ENCODE results near the gene TBC1D22A.

The TBC1D22A gene

GRCh38 chr22:47090591-47091245 is 328.3 kb downstream of the TBC1D22A start:
- Mint-ChIP-seq H3K9me3 (peaks cover 14% of the 10 kb centered on the region), H3K36me3 (ENCODE audit: low read depth) (peaks cover 20% of the 10 kb centered on the region), H3K4me1 (peaks cover 26% of the 10 kb centered on the region), H3K4me3 (peak overlapping the region; percentile 88 to 91 (median 90)), H3K27me3 (ENCODE audit: low read depth) (peaks cover 14% of the 10 kb centered on the region), H3K27ac (peak overlapping the region; percentile 25 to 84 (median 58))
- TF ChIP-seq CTCF (IDR thresholded peaks at IDR 0.05; ENCODE audit: unreplicated experiment in 3 of 3), result no peak

- Mint-ChIP-seq H3K9me3 (peaks cover 14% of the 10 kb centered on the region), H3K27me3 (ENCODE audit: low read depth) (peaks cover 14% of the 10 kb centered on the region), H3K4me1 (peaks cover 26% of the 10 kb centered on the region), H3K27ac (peak overlapping the region; percentile 25 to 84 (median 58)), H3K4me3 (peak overlapping the region; percentile 88 to 91 (median 90)), H3K36me3 (ENCODE audit: low read depth) (peaks cover 20% of the 10 kb centered on the region)
- no peak for TF ChIP-seq CTCF (IDR thresholded peaks at IDR 0.05; ENCODE audit: unreplicated experiment in 3 of 3)
Observed at GRCh38 chr22:47091246-47091651, 328.8 kb downstream of the TBC1D22A start.

GRCh38 chr22:47091921-47092700 is 329.7 kb downstream of the TBC1D22A start:
- Mint-ChIP-seq H3K27me3 (ENCODE audit: low read depth) (peaks cover 14% of the 10 kb centered on the region), H3K9me3 (peaks cover 14% of the 10 kb centered on the region), H3K27ac (peak overlapping the region in 1 of 3 experiments; percentile 49), H3K4me3 (peak overlapping the region in 2 of 3 experiments; percentile 90 to 91), H3K4me1 (peaks cover 26% of the 10 kb centered on the region), H3K36me3 (ENCODE audit: low read depth) (peaks cover 20% of the 10 kb centered on the region)
- TF ChIP-seq CTCF (IDR thresholded peaks at IDR 0.05; ENCODE audit: unreplicated experiment in 3 of 3), result no peak

- Mint-ChIP-seq H3K27me3 (ENCODE audit: low read depth) (peaks cover 14% of the 10 kb centered on the region), H3K4me3 (peak overlapping the region; percentile 12 to 21 (median 17)), H3K9me3 (peaks cover 14% of the 10 kb centered on the region), H3K4me1 (peaks cover 26% of the 10 kb centered on the region), H3K27ac (peak overlapping the region; percentile 14 to 33 (median 23)), H3K36me3 (ENCODE audit: low read depth) (peaks cover 20% of the 10 kb centered on the region)
- TF ChIP-seq CTCF (IDR thresholded peaks at IDR 0.05; ENCODE audit: unreplicated experiment in 3 of 3), result no peak
Observed at GRCh38 chr22:47092896-47093311, 330.5 kb downstream of the TBC1D22A start.

GRCh38 chr22:47093720-47094119 is 331.3 kb downstream of the TBC1D22A start:
- Mint-ChIP-seq H3K4me3 (no peak overlapping the region), H3K27me3 (ENCODE audit: low read depth) (peaks cover 14% of the 10 kb centered on the region), H3K4me1 (peaks cover 26% of the 10 kb centered on the region), H3K36me3 (ENCODE audit: low read depth) (peaks cover 20% of the 10 kb centered on the region), H3K9me3 (peaks cover 14% of the 10 kb centered on the region), H3K27ac (no peak overlapping the region)
- no peak for TF ChIP-seq CTCF (IDR thresholded peaks at IDR 0.05; ENCODE audit: unreplicated experiment in 3 of 3)
